GM18520 (cell line): Measurements from ENCODE around the gene WDFY2.
A peak's percentile ranks its signal among the peaks of the same experiment; 100 is the strongest.

ENCODE experiments used
- ATAC-seq: cut with Tn5 transposase; IDR thresholded peaks from one replicate; pipeline ENCODE4 v1.9.1; 2021; ENCODE audit not compliant: unreplicated experiment

The WDFY2 gene

GRCh38 chr13:51659276-51660127 is 75.2 kb downstream of the WDFY2 start:
- ATAC-seq: no peak

GRCh38 chr13:51660813-51661212 is 76.6 kb downstream of the WDFY2 start:
- ATAC-seq: no peak

- ATAC-seq: no peak
Measured at GRCh38 chr13:51663973-51664957, 80.0 kb downstream of the WDFY2 start.

GRCh38 chr13:51665456-51665855 is 81.2 kb downstream of the WDFY2 start:
- ATAC-seq: no peak

GRCh38 chr13:51666374-51666773 is 82.1 kb downstream of the WDFY2 start:
- no peak for ATAC-seq

GRCh38 chr13:51666839-51667238 is 82.6 kb downstream of the WDFY2 start:
- ATAC-seq: no peak

- ATAC-seq: no peak
Measured at GRCh38 chr13:51668580-51669195, 84.4 kb downstream of the WDFY2 start.

GRCh38 chr13:51673165-51673564 is 88.9 kb downstream of the WDFY2 start:
- no peak for ATAC-seq

- ATAC-seq: no peak
Measured at GRCh38 chr13:51674276-51674675, 90.0 kb downstream of the WDFY2 start.

GRCh38 chr13:51675385-51675784 is 91.1 kb downstream of the WDFY2 start:
- ATAC-seq: no peak

- ATAC-seq: no peak
Measured at GRCh38 chr13:51675877-51676276, 91.6 kb downstream of the WDFY2 start.

- ATAC-seq: no peak
Measured at GRCh38 chr13:51676739-51677138, 92.5 kb downstream of the WDFY2 start.

- ATAC-seq: no peak
Measured at GRCh38 chr13:51678420-51678819, 94.2 kb downstream of the WDFY2 start.

GRCh38 chr13:51679616-51680015 is 95.4 kb downstream of the WDFY2 start:
- ATAC-seq: no peak

GRCh38 chr13:51681037-51681678 is 96.9 kb downstream of the WDFY2 start:
- peak; percentile 74 for ATAC-seq

- no peak for ATAC-seq
Measured at GRCh38 chr13:51682686-51683085, 98.4 kb downstream of the WDFY2 start.

GRCh38 chr13:51683597-51683996 is 99.3 kb downstream of the WDFY2 start:
- ATAC-seq: no peak

- no peak for ATAC-seq
Measured at GRCh38 chr13:51684076-51684475, 99.8 kb downstream of the WDFY2 start.

GRCh38 chr13:51687947-51688714 is 103.9 kb downstream of the WDFY2 start:
- ATAC-seq: no peak
